HG03342 (cell line): ENCODE measurements around the gene CDH13.

ENCODE experiments used
- ATAC-seq: cut with Tn5 transposase; IDR thresholded peaks from one replicate; pipeline ENCODE4 v1.9.1; 2021; ENCODE audit warnings: mild to moderate bottlenecking, moderate library complexity; ENCODE audit not compliant: unreplicated experiment

Gene CDH13

DNA sequence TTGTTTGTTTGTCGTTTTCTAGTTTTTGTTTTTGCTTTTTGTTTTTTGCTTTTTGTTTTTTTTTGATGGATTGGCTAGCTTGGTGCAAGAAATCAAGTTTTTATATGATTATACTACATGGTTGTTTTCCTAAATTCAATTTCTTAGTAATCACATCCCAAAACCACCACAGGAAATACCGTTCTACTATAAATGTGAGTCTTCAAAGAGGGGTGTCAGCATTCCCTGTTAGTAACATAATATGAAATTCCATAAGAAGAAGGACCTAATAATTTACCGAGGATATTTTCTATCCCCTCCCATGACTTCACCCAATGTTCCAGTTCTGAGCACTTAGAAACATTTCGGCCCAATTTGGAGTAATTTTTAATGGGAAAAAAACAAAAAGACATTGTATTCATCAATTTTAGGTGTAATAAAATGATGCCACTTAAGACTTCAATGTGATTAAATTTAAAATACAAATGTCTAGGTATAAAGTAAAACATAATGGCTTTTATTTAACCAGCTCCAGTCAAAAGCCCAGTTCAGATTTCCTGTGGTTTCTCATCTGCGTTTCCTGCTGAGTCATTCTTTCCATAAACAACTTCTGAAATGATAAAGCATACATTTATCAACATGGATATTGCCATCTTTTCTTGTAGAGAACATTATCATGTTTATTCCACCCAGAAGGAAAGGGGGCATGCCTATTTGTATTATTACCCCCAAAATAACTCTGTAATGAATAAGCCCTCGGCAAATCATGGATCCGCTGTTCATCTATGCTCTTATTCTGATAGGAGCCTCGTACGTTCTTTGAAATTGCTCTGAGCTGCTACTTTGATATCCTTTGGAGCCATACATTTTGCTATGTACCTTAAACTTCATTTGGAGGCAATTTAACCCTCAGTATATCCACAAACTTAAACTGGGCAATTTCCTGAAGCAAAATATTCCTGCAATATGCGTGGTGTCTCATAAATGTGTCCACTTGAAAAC, 1209.1 kb downstream of the CDH13 start:
- ATAC-seq, result no peak

- no peak for ATAC-seq
These were observed 1210.8 kb downstream of the CDH13 start for GRCh38 chr16:83837566-83837965.

DNA sequence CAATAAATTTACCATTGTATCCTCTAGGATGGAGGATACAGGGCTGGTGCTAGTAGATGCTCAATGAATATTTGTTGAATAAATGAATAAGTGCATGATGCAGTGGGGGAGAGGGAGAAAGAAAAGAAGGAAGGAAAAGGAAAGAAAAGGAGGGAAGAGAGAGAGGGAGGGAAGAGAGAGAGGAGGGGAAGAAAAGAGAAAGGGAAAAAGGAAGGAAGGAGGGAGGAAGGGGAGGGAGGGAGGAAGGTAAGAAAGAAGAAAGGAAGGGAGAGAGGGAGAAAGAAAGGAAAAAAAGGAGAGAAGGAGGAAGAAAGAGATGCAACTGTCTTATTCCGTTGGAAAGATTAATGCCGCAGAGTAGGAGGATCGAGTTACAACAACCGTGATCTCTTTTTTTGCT, 1211.4 kb downstream of the CDH13 start:
- no peak for ATAC-seq

- ATAC-seq, result no peak
These were observed 1212.8 kb downstream of the CDH13 start for GRCh38 chr16:83839561-83839960.

- ATAC-seq, result no peak
These were observed 1213.4 kb downstream of the CDH13 start for GRCh38 chr16:83840060-83840617.

DNA sequence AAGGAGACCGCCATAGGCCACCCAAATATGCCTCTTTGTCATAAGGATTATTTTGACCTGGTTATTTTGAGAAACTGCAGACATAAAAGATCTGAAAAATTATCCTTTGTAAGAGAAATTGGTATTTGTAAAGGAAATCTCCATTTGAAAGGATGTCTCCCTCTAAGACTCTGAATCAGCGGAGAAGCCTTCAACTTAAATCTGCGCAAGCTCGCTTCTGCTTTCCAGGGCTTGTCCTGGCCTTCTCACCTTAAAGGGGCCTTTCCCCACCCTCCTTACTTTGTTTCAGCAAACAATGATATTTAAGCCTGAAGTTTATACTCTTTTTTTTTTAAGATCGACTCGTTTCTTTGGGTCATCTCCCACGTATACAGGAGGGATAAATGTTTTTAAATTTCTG, 1215.5 kb downstream of the CDH13 start:
- ATAC-seq, result no peak

DNA sequence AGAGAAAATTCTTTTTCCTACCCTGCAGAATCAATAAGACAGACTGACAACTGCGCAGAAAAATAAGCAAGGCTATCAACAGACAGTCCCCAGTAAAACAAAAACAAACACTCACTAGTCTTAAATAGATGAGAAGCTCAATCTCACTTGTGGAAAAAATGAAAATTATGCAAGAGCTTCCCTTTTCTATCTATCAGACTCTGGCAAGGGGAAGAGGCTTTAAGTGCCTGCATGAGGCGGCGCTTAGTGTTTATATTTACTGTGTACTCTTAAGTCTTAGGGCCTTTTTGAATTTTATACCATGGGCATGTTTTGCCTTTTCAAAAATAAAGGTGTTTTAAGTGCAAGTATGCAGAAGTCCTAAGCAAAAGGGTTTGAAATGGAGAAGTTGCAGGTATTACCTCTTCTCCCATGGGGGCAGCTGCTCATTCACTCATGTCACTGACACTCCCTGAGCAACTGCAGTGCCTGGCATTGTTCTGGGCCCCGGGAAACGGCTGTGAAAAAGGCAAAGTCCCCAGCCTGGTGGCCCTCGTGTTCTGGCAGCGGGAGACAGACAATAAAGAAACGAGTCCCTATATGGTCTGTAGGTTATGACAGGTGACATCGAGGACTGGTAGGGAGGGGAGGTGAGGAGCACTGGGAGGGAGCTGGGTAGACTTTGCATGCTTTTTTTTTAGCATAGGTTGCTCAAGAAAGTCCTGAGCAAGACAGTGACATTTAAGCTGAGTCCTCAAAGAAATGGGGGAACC, 1216.2 kb downstream of the CDH13 start:
- ATAC-seq, result no peak

- ATAC-seq, result no peak
These were observed 1216.9 kb downstream of the CDH13 start for GRCh38 chr16:83843657-83844056.

DNA sequence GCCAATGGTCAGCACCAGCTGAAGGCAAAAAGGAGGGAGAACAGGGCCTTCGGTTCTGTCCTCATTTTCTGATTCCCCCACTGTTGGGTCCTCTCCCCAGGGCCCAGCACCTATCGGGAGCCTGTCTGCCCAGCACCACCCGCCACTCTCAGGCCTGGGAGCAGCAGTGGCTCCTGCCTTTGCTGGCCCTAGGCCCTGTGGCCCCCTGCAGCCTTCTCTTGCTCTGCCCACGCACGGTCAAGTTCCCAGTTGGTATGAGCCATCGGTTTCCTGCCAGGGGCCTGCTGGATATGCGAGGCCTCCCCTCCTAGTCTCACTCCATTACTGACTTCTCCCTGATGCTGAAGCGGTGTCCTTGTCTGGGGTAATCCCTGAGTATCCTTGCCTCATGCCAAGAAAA, 1218.5 kb downstream of the CDH13 start:
- no peak for ATAC-seq

GRCh38 chr16:83847371-83848225, 1220.8 kb downstream of the CDH13 start:
- no peak for ATAC-seq

GRCh38 chr16:83849421-83849820, 1222.7 kb downstream of the CDH13 start:
- ATAC-seq, result no peak
